Measurements from ENCODE around the gene MPP3.
A peak's percentile ranks its signal among the peaks of the same experiment; 100 is the strongest.
"Not testable (repeated sequence)": the region's sequence is repeated elsewhere in the genome, so short reads cannot be mapped to it uniquely, and the experiment has no call there.

MPP3 gene

DNA sequence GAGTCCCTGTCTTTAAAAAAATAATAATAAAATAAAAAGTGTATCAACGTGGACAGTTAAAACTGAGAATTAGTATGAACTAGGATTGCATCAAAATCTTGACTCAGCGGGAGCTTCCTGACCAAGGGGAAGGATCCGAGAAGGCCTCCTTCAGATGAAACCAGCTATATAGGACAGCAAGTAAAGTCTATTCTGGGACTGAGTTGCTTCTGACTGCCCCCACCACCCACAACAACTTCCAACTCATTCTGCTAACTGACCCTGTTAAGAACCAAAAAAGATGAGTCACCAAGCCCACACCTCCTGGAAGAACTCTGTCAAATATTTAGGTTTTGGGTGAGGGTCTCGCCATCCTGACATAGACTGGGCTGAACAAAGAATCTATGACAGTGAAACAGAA, 24.9 kb downstream of the MPP3 start:
- no peak for DNase-seq (ENCODE audit: low read depth in 2 of 2)

DNA sequence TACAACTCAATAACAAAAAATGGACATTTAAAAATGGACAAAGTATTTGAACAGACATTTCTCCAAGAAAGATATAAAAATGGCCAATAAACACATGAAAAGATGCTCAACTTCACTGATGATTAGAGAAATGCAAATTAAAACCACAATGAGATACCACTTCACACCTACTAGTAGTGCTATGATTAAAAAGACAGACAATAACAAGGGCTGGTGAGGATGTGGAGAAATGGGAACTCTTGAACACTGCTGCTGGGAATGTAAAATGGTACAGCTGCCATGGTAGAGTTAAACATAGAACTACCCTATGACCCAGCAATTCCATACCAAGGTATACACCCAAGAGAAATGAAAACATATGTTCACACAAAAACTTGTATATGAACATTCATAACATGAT, 27.8 kb downstream of the MPP3 start:
- no peak for DNase-seq (ENCODE audit: low read depth in 2 of 2)

DNA sequence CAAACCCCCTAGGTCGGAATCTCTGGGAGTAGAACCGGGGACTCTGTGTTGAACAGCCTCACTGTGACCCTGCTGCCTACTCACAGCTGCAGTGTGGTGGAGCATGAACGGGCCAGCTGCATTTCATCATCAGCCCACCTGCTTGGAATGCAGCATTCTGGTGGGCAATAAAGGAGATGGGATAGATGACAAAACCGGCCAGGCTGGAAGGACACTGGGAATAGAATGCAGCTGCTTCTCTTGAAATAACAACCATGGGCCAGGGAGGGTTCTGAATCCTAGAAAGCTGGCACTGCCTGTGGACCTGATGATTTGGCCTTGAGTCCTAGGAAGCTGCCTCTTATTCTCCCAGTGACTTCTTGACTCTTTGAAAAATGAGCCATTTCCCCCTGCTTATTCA, 29.2 kb downstream of the MPP3 start:
- no peak for DNase-seq (ENCODE audit: low read depth in 2 of 2)

DNA sequence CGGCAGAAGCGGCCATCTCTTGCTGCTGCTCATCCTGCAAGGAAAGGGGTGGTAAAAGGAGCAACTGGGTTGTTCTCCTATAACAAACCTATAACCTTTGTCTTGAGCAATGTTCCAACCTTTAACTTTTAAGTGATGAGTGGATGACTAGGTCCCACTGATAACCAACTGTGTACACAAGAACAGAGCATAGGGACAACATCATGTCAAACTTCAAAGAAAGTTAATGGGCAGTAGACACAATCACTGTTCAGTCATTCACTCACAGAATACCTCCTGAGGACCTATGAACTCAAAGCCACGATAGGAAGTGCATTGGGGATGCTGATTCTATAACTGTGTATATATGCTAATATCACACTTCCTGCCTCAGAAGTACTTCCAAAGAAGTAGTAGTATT, 31.1 kb downstream of the MPP3 start:
- DNase-seq (ENCODE audit: low read depth in 2 of 2) = no peak

DNA sequence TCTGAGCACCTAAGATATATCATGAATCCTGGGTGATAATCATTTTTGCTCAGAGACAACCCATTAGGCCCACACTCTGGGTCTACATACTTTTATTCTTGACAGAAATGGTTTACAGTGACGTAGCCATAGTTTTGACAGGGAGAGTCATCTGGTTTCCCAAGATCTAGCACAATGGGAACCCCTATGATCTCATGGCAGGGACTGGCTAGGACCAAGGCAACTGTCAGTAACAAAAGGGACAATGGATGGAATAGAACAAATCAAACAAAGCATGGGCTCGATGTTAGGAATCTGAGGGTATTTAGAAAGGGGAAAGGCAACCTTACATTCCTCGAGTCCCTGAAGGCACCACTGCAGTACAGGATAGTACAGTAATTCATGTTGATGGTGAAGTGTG, 32.2 kb downstream of the MPP3 start:
- DNase-seq (ENCODE audit: low read depth in 2 of 2) = no peak

DNA sequence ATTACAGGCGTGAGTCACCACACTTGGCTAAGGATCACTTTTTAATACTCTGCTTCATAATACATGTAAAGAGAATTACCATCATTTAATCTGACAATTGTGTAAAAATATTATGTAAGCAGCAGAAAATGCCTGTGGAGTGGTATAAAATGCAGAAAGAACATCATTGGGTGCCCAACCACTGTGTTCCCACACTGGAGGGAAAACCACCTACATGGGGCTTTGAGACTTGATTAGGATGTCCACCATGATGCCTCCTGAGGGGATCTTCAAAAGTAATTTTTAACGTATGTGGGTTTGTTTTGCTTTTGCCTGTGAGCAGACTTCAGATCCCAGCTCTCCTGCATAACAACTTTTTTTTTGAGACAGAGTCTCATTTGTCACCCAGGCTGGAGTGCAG, 33.9 kb downstream of the MPP3 start:
- DNase-seq (ENCODE audit: low read depth in 2 of 2) = no peak

DNA sequence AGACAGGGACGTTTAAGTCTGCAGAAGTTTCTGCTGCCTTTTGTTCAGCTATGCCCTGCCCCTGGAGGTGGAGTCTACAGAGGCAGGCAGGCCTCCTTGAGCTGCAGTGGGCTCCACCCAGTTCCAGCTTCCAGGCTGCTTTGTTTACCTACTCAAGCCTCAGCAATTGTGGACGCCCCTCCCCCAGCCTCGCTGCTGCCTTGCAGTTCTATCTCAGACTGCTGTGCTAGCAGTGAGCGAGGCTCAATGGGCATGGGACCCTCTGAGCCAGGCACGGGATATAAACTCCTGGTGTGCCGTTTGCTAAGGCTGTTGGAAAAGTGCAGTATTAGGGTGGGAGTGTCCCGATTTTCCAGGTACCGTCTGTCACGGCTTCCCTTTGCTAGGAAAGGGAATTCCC, 34.9 kb downstream of the MPP3 start:
- DNase-seq (ENCODE audit: low read depth in 2 of 2) = not testable (repeated sequence)

DNA sequence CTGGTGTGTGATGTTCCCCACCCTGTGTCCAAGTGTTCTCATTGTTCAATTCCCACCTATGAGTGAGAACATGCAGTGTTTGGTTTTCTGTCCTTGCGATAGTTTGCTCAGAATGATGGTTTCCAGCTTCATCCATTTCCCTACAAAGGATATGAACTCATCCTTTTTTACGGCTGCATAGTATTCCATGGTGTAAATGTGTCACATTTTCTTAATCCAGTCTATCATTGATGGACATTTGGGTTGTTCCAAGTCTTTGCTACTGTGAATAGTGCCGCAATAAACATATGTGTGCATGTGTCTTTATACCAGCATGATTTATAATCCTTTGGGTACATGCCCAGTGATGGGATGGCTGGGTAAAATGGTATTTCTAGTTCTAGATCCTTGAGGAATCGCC, 40.3 kb downstream of the MPP3 start:
- DNase-seq (ENCODE audit: low read depth in 2 of 2) = not testable (repeated sequence)

DNA sequence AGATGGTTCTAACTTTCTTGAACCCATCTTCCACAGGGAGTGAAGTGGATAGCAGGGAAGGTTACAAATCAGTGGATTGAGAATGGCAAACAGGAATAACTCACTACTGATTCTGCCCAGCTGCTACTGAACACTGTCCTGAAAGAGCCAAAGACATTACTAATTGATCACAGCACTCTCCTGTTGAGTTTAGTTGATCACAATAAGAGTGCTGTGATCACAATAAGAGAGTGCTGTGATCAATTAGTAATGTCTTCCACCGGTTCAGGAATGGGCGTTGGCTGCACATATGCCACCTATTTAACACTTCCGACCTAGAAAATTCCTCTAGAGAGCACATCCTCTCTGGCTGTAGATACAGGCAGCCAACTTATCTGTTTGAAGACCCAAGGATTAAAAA, 41.4 kb downstream of the MPP3 start:
- no peak for DNase-seq (ENCODE audit: low read depth in 2 of 2)

DNA sequence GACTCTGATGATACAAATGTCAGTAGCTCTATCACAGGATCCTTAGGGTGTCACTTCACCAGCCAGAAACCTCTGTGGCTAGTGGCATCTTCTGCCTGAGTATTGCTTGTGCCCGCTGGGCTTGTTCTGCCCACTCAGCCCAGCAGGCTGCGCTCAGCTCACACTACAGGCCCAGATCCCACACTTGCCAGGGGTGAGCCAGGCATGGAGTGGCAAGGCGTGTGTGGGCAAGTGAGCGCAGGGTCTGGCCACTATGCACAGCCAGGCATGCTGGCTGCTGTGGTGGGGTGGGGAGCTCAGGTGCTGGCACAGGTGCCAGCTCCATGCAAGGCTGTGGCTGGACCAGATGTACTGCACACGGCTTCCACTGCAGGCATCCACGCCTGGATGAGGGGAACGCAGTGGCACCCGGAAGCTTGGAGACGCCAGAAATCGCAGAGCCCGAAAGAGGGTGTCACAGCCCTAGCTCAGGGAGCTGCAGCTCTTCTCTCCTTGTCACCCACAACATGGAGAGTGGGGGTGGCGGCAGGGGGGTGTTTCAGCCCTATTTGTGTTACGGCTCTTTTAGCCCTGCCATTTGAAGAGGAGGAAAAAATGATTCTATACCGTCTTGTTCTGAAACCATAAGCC, 42.5 kb downstream of the MPP3 start:
- DNase-seq (ENCODE audit: low read depth in 2 of 2) = no peak

DNA sequence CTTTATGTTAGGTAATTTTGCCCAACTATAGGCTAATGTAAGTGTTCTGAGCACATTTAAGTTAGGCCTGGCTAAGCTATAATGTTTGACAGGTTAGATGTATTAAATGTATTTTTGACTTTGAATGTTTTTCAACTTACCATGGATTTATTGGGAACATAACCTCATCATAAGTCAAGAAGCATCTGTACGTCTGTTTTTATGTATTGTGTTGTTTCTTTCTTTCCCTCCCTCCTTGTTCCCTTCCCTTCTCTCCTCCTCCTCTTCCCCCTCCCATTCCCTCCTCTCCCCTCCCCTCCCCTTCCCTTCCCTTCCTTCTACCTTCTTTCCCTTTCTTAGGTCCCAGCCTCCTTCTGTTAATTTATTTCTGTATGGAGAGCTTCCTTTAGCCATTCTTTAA, 43.5 kb downstream of the MPP3 start:
- DNase-seq (ENCODE audit: low read depth in 2 of 2) = no peak

DNA sequence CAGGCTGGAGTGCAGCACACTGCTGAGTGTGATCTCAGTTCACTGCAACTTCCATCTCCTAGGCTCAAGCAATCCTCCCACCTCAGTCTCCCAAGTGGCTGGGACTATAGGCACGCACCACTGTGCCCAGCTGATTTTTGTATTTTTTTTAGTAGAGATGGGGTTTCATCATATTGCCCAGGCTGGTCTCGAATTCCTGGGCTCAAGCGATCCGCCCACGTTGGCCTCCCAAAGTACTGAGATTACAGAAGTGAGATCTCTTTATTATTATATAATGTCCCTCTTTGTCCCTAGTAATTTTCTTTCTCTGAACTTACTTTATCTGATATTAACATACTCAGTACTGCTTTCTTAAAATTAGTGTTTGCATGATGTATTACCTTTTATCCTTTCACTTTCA, 44.4 kb downstream of the MPP3 start:
- DNase-seq (ENCODE audit: low read depth in 2 of 2) = no peak

DNA sequence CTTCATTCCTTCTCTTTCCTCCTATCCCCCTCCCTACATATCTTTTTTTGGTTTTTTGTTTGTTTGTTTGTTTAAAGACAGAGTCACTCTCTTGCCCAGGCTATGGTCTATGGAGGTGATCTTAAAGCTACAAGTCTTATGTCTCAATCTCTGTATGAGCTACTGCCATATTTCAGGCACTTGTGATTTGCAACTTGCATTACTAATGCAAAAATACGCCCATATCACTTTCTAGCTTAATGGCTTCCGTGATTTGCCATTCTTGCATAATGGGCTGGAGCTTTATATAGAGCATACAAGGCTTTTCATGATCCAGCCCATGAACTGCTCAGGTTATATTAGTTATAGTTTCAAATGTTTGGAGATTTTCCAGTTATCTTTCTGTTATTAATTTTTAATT, 45.2 kb downstream of the MPP3 start:
- no peak for DNase-seq (ENCODE audit: low read depth in 2 of 2)

DNA sequence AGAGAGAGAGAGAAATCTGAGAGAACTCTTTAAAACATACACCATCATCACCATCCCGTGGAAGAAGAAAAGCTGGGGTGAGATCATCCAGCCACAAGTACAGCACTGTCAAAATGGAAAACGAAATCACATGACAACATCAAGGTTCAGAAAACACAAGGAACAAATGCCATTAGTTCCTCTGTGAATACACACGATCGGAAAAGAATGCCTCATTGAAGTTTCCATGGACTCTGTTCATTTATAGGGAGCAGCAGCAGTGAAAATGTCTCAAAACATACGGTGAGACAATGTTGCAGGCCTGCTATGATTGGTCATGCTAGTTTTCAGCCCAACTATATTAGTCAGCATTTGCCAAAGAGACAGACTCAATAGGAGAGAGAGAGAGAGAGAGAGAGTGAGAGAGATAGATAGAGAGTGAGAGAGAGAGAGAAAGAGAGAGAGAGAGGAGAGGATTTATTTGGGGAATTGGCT, 48.3 kb downstream of the MPP3 start:
- no peak for DNase-seq (ENCODE audit: low read depth in 2 of 2)

DNA sequence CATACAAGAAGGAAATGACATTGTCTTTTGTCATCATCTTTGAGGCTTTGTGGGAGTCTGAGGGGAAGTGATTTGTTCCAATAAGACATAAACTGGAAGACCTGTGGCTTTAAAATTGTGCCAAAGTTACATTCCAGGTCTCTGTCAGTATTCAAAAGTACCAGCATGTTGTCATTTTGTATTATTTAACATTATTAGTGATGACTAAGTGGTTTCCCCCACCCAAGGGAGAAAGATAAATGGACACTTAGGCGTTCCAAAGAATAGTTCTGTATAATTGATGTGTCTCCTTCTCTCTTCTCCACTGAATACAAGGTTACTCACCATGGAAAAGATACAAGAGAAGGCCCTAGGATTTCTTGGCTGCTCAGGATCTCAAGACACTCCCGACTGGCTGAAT, 48.9 kb downstream of the MPP3 start:
- no peak for DNase-seq (ENCODE audit: low read depth in 2 of 2)

DNA sequence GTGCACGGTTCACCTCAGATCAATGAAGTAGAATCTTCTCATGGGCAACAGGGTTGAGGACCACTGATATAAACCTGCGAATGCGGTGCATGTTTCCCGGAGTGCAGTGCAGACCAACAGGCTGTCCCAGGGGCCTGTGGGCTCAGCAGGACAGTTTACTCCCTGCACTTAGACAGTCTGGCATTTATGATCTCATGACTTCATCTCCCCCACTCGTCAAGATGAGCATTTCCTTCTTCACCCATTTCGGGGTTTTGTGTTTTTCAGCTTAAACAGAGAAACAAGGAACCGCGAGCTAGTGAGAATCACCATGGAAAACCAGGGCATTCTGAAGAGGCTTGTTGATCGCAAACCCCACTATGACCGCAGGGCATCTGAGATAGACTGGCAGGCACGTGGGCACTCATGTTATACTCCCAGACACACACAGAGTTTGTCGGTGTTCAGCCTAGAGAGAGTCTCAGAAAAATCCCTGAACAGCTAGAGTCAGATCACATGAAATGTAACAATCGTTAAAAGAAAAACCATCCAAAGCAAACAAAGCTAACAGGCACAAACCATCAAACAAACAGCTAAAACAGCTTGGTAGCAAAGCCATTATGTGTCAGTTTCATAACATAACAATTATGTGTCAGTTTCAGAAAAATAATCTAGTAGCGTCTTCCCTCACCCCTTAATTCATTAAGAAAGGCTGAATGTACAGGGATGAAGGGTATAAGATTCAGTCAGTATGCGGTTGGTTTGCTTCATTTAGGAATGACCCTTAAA, 49.8 kb downstream of the MPP3 start:
- DNase-seq (ENCODE audit: low read depth in 2 of 2) = no peak

DNA sequence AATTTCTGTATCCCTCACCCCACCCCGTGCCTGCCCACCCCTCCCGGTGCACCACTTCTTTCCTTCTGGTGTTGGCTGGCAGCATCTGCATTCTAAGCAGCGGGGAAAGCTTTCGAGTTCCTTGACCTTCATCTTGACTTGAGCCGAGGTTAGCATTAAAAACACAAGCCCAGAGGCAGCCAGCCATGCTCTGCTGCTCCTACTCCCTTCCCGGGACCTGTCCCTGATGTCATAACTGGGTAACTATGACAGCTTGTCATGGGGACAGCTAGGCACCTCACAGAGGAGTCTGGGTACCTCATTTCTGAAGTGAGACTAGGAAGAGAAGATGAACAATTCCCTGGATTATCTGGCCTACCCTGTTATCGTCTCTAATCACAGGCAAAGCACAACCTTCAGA, 52.8 kb downstream of the MPP3 start, which contains the start of gene CFAP97D1:
CFAP97D1 (plus strand) TSS at position 301 of the 400 bp plus-strand sequence; CDS start at position 329, 28 bp downstream.
- DNase-seq (ENCODE audit: low read depth in 2 of 2) = no peak

DNA sequence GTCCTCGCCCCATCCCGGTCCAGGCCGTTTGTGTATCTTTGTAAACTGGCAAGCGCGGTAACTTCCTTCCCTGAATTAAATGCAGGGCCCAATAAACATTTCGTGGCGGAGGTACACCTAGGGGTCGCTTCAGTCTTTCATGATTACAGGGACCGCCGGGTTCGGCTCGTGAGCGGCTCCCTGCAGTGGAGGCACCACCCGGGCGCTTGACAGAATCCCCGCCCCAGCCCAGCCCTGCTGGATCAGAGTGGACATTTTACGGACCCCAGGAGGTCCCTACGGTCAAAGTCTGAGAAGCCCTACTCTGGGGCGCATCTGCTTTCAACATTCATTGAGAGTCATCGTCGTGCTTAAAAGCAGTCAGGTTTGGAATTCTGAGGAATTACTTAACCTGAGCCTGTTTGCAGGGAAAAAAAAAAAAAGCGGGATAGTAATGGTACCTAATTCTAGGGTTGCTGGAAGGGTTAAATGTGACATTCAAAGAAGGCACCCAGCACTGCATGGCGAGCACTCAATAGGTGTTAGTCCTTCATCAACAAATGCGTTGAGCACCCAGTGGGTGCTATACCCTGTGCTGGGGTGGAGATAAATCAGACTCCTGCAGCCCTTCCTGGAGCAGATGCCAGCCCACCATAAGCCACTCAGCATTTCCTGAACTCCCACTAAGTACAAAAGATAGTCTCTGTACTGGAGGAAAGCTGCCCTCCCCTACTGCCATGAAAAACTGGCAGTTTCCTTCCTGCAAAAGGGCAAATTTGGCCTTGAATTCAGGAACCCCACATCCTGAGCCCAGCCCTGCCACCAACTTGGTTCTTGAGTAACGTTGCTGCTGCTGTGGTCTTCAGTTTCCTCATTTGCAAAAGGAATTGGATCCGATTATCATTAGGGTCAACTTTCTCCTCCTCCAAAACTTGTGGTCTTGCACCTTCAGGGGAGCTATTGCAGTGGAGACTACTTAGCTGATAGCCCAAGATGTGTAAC, 53.5 kb downstream of the MPP3 start:
- no peak for DNase-seq (ENCODE audit: low read depth in 2 of 2)

DNA sequence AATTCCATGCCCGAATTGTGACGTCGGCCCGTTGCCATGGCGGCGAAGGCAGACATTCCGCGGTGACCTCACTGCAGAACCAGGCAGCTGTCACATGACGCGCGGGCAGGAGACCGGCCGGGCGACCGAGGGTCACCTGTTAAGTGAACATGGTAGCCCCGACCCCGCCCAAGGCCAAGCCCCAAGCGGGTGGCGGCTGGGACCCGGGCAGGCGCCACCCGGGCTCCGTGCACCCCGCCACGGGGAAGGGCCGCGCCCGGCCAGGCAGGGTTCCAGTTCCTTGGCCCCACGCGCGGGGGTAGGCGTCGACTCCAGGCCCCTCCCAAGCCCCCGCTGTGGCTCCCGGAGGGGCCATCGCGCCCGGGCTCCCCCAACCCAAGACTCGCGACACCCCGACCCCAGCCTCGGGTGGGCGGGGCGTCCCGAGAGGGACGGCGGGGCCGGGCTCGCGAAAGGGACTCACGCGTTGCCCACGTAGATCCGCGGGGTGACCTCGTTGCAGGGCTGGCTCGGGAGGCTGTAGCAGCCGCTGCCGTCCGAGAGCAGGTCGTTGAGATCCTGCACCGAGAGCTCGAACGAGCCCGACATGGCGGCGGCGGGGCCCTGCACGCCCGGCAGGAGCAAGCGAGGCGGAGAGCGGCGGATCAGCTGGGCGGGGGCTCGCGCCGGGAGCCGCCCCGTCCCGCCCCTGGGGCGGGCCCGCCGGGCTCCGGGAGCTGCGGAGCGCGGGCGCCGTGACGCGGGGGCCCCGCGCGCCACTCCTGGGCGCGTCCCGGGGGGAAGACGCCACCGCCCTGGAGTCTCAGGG, 54.4 kb downstream of the MPP3 start, which contains the start of gene DUSP3:
DUSP3 (minus strand) TSS at position 641 of the 808 bp plus-strand sequence; CDS start at position 588, 53 bp downstream.
- DNase-seq (ENCODE audit: low read depth in 2 of 2) = peak; percentile 45 to 63

DNA sequence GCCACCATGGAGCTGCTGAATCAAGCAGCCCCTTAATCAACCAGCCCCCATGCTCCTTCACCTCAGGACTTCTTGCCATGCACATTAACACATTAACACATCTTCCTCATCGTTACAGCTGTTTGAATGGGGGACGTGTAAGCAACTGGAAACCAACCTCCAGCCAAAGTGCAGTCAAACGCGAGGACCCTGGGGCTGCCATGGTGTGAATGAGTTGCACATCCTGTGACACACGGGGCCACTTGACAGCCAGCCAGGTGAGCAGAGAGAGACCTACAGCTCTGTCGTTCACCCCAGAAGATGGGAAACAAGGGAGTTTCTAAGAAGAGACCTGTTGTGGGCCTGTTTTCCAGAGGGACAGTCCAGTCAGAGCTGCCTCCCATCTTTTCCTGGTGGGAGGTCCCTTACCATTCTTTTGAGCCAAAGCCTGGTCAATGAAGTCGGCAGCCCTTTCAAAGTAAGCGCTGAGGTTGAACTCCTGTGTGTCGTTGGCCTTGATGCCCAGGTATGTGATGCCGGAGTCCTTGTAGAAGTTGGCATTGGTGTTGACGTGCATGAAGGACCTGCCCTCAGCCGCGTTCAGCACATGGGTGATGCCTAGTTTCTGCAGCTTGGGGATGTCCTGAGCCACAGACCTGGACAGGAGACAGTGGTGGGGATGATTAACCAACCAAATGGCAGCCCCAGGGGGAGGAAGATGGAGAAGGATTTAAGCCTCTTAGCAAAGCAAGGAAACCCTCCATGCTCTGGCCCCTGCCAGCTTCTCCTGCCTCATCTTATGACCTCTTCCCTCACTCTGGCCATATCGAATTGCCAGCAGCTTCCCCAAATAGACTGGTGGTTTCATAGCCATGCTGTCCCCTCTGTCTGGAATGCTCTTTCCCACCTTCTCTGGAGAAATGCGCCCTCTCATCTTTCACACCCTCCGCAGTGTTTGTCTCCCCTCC, 58.4 kb downstream of the MPP3 start:
- DNase-seq (ENCODE audit: low read depth in 2 of 2) = no peak

All from stimulated activated CD4-positive, alpha-beta T cell treated with anti-CD3 and anti-CD28 coated beads, Interleukin-15, amount 100 ng/mL, for 48 hours (primary cell).